ENCODE results near the gene CNTNAP2. TPM values are rescaled to one million over a fixed set of nuclear protein-coding genes. Genes with fewer than 3 reads are reported as not detected.

The CNTNAP2 gene
- total RNA-seq, 1 experiment from 2014 or later: 42.5 TPM

DNA sequence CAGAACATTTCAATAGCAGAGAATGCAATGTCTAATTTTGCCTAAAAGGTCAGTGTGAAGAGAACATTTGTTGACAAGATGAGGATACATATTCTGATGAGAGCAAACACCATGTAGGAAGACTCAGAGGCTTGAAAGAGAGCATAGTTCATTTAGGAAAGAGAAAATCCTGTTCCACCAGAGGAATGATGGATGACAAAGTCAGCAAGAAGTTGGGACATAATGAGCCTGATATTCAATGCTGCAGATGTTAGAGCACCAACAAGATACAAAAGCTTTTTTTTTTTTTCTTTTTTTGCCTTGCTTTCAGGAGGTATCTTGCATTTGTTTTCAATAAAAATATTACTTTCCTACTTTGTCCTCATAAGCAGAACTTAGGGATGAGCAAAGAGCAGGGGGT lies 1522.0 kb downstream of the CNTNAP2 start:
- Mint-ChIP-seq H3K4me3 (ENCODE audit: unreplicated experiment) (no peak overlapping the region), H3K9me3 (ENCODE audit: unreplicated experiment) (peaks cover 10% of the 10 kb centered on the region), H3K27me3 (ENCODE audit: insufficient read depth, unreplicated experiment) (no peaks in the 10 kb centered on the region), H3K27ac (ENCODE audit: unreplicated experiment) (no peak overlapping the region), H3K4me1 (ENCODE audit: low read depth, unreplicated experiment) (no peaks in the 10 kb centered on the region), H3K36me3 (ENCODE audit: insufficient read depth, unreplicated experiment) (no peaks in the 10 kb centered on the region)
- BruUV-seq (replicated peaks): no TSS peak
- H3K27me3 ChIP-seq (replicated peaks; ENCODE audit: control insufficient read depth, insufficient read depth, low read length): no peaks in the 10 kb centered on the region
- no peaks in the 10 kb centered on the region for H3K9me3 ChIP-seq
- intact Hi-C loops (cut with micrococcal nuclease; ENCODE audit: unreplicated experiment): no loop called here
- no peak overlapping the region for H3K4me3 ChIP-seq (ENCODE audit: low read depth, low read length)
- no peaks in the 10 kb centered on the region for H3K4me1 ChIP-seq
- TF ChIP-seq, protein P1, sequence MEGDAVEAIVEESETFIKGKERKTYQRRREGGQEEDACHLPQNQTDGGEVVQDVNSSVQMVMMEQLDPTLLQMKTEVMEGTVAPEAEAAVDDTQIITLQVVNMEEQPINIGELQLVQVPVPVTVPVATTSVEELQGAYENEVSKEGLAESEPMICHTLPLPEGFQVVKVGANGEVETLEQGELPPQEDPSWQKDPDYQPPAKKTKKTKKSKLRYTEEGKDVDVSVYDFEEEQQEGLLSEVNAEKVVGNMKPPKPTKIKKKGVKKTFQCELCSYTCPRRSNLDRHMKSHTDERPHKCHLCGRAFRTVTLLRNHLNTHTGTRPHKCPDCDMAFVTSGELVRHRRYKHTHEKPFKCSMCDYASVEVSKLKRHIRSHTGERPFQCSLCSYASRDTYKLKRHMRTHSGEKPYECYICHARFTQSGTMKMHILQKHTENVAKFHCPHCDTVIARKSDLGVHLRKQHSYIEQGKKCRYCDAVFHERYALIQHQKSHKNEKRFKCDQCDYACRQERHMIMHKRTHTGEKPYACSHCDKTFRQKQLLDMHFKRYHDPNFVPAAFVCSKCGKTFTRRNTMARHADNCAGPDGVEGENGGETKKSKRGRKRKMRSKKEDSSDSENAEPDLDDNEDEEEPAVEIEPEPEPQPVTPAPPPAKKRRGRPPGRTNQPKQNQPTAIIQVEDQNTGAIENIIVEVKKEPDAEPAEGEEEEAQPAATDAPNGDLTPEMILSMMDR (IDR thresholded peaks at IDR 0.05; ENCODE audit: insufficient read depth in 1 of 2, low read depth in 1 of 2, low read length in 1 of 2, severe bottlenecking in 1 of 2, unreplicated experiment in 1 of 2): no peak
- no peaks in the 10 kb centered on the region for H3K36me3 ChIP-seq (ENCODE audit: control insufficient read depth, insufficient read depth, low read length)
- CTCF ChIA-PET: interaction anchor here (0.6 kb wide), 1 partner anchor 542 kb away, joined by 3 read pairs; no protein-coding TSS in a partner anchor
- POLR2A ChIA-PET: no interaction called here
- no peak for DNase-seq

DNA sequence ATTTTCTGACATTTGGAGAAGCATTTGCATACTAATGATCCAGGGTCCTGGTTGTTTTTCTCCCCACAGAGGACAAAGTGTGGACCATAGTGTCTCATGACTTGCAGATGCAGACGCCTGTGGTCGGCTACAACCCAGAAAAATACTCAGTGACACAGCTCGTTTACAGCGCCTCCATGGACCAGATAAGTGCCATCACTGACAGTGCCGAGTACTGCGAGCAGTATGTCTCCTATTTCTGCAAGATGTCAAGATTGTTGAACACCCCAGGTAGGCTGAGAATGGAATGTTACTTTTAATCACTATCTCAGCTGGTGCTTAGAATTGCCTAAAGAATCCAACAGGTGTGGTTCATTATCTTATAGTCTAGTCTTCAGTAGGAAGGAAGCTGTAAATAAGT lies 1522.4 kb downstream of the CNTNAP2 start:
- H3K4me3 ChIP-seq (ENCODE audit: low read depth, low read length): no peak overlapping the region
- POLR2A ChIA-PET: no interaction called here
- Mint-ChIP-seq H3K9me3 (ENCODE audit: unreplicated experiment) (peaks cover 10% of the 10 kb centered on the region), H3K36me3 (ENCODE audit: insufficient read depth, unreplicated experiment) (no peaks in the 10 kb centered on the region), H3K4me3 (ENCODE audit: unreplicated experiment) (no peak overlapping the region), H3K4me1 (ENCODE audit: low read depth, unreplicated experiment) (no peaks in the 10 kb centered on the region), H3K27me3 (ENCODE audit: insufficient read depth, unreplicated experiment) (no peaks in the 10 kb centered on the region), H3K27ac (ENCODE audit: unreplicated experiment) (no peak overlapping the region)
- H3K4me1 ChIP-seq: no peaks in the 10 kb centered on the region
- H3K27me3 ChIP-seq (replicated peaks; ENCODE audit: control insufficient read depth, insufficient read depth, low read length): no peaks in the 10 kb centered on the region
- DNase-seq: no peak
- H3K9me3 ChIP-seq: no peaks in the 10 kb centered on the region
- CTCF ChIA-PET: no interaction called here
- no TSS peak for BruUV-seq (replicated peaks)
- H3K36me3 ChIP-seq (ENCODE audit: control insufficient read depth, insufficient read depth, low read length): no peaks in the 10 kb centered on the region
- intact Hi-C loops (cut with micrococcal nuclease; ENCODE audit: unreplicated experiment): no loop called here
- TF ChIP-seq, protein P1 (IDR thresholded peaks at IDR 0.05; ENCODE audit: insufficient read depth in 1 of 2, low read depth in 1 of 2, low read length in 1 of 2, severe bottlenecking in 1 of 2, unreplicated experiment in 1 of 2): no peak

DNA sequence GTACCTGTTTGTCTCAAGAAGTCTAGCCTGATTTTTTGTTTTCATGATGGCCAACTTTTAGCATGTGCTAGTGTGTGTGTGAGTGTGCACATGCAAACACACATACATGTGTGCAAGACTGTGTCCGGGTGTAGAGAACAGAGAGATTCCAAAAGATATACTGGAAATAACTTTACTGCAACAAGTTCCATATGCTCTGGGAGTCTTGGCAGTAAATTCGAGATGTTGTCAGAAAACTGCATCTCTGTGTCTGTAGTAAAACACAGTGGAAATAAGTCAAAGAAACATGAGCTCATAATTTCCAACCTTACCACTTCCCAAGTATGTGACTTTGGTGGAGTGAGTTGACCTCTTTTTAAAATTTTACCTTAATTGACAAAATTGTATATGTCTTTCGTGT lies 1523.2 kb downstream of the CNTNAP2 start:
- DNase-seq: no peak
- Histone ChIP-seq H3K27me3 (replicated peaks; ENCODE audit: control insufficient read depth, insufficient read depth, low read length) (no peaks in the 10 kb centered on the region), H3K36me3 (ENCODE audit: control insufficient read depth, insufficient read depth, low read length) (no peaks in the 10 kb centered on the region), H3K4me3 (ENCODE audit: low read depth, low read length) (no peak overlapping the region), H3K9me3 (no peaks in the 10 kb centered on the region), H3K4me1 (no peaks in the 10 kb centered on the region)
- CTCF ChIA-PET: no interaction called here
- H3K4me1 Mint-ChIP-seq (ENCODE audit: low read depth, unreplicated experiment): no peaks in the 10 kb centered on the region
- H3K36me3 Mint-ChIP-seq (ENCODE audit: insufficient read depth, unreplicated experiment): no peaks in the 10 kb centered on the region
- H3K27me3 Mint-ChIP-seq (ENCODE audit: insufficient read depth, unreplicated experiment): no peaks in the 10 kb centered on the region
- BruUV-seq (replicated peaks): no TSS peak
- POLR2A ChIA-PET: no interaction called here
- H3K27ac Mint-ChIP-seq (ENCODE audit: unreplicated experiment): no peak overlapping the region
- peaks cover 10% of the 10 kb centered on the region for H3K9me3 Mint-ChIP-seq (ENCODE audit: unreplicated experiment)
- intact Hi-C loops (cut with micrococcal nuclease; ENCODE audit: unreplicated experiment): loop anchor here (10.0 kb wide), 1 partner anchor 205 kb away; no protein-coding TSS in a partner anchor
- no peak overlapping the region for H3K4me3 Mint-ChIP-seq (ENCODE audit: unreplicated experiment)
- TF ChIP-seq, protein P1 (IDR thresholded peaks at IDR 0.05; ENCODE audit: insufficient read depth in 1 of 2, low read depth in 1 of 2, low read length in 1 of 2, severe bottlenecking in 1 of 2, unreplicated experiment in 1 of 2): no peak

Measured in Caco-2 (cell line).